Inferior parietal cortex (tissue), 1 donor: ENCODE measurements around the gene SLIT3.
"Not testable (repeated sequence)": the region's sequence is repeated elsewhere in the genome, so short reads cannot be mapped to it uniquely, and the experiment has no call there.

ENCODE experiments used
- DNase-seq: peaks from one replicate; pipeline ENCODE4 v3.0.0-alpha.2; 2016; ENCODE audit errors: extremely low spot score

Gene SLIT3

DNA sequence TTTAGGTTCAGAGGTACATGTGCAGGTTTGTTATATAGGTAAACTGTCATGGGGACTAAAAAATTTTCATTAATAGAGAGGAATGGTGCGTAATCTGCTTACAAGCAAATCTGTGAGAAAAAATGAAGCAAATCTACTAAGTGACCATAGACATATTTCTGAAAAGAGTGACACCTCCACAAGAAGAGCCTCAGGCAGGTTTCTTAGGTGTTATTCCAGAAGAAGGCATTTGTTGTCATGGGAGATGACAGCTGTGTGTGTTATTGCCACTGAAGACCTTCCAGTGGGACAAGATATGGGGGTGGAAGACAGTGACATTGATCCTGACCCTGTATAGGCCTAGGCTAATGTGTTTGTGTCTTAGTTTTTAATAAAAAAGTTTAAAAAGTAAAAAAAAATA, 652.9 kb downstream of the SLIT3 start:
- no peak for DNase-seq

DNA sequence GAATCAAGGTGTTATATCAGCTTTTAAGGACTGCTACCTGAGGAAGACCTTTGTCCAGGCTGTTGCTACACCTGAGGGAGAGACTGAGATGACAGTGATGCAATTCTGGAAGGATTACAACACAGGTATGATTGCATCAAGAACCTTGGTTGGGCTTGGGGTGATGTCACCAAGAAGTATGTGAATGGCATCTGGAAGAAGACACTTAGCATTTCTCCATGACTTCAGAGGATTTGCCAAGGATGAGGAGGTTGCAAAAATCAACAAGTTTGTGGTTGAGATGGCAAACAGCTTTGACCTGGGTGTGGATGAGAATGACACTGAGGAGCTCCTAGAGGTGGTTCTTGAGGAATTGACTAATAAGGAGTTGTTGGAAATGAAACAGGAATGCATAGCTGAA, 653.9 kb downstream of the SLIT3 start:
- DNase-seq: no peak

DNA sequence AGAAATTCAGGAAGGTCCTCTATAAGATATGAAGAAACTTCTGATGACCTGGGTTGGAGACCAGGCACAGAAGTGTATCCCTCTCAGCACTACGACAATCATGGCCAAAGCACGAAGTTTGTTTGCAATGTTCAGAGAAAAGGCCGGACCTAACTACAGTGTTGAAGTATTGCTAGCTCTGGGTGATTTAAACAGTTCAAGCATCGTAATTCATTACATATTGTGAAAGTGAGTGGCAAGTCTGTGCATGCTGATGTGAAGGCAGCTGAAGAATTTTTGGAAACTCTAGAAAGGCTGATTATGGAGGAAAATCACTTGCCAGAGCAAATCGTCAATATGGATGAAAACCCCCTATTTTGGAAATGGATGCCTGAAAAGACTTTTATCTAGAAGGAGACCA, 654.6 kb downstream of the SLIT3 start:
- DNase-seq: no peak

DNA sequence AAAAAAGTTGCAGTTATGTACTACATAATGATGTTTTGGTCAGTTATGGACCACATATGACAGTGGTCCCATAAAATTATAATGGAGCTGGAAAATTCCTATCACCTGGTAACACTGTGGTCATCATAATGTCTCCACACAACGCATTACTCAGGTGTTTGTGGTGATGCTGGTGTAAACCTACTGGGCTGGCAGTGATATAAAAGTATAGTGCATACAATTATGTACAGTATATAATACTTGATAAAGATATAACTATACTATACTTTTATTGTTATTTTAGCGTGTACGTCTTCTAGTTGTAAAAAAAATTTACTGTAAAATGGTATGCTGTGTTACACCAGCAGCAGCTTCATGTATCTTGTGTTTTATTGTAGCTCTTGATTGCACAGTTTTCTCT, 655.7 kb downstream of the SLIT3 start:
- DNase-seq: no peak

DNA sequence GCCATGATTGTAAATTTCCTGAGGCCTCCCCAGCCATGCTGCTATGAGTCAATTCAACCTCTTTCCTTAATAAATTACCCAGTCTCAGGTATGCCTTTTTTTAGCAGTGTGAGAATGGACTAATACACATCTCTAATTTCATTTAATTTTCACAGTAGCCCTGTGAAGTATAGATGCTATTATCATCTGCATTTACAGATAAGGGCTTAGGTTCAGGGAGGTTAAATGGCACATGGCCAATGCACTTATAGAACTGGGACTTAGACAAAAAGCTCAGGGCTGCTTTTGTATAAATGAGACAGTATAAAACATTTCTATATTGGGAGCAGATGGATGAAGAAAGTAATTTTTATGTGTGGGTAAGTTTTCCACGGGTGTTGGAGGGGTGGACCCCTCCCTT, 658.9 kb downstream of the SLIT3 start:
- DNase-seq: no peak

DNA sequence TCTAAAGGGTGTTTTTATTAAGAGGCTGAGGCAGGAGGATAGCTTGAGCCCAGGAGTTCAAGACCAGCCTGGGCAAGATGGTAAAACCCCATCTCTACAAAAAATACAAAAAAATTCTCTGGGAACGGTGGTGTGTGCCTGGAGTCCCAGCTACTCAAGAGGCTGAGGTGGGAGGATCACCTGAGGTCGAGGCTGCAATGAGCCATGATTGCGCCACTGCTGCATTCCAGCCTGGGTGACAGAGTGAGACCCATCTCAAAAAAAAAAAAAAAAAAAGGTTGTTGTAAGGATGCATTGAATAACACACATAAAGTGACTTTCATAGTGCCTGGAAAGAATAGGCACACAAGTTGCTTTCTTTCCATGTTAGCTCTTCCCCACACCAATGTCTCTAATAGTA, 662.1 kb downstream of the SLIT3 start:
- not testable (repeated sequence) for DNase-seq

DNA sequence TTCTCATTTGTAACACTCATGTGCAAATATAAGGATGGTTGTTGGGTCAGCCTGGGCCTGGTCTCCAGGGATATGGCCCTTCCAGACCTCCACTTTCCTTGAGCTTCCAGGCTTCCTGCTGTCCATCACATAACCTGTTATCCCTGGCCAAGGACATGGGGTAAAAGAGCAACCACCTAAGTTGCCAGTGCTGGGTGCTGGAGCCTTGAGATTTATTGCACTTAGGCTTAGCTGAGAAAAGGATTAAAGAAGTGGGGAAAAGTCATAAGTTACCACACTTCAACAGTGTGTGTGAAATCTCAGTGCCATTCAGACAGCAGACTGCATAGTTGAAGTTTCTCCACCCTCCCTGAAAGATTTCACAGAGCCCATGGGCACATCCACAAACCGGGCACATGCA, 663.1 kb downstream of the SLIT3 start:
- DNase-seq: no peak

DNA sequence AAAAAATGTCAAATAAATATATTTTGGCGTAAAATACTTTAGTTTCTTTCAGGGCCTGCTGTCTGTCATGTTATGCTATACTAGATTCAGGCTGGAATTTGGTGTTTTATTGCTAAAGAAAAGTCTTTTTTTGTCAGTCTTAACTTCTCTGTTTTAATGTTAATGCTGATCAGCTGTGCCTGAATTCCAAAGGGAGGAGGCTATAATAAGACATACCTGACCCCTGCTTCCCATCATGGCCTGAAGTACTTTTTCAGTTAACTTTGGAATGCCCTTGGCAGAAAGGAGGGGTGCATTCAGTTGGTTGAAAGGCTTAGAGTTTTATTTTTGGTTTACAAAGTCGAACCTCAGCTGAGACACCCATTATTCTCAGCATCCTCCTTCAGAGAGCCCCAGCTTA, 663.7 kb downstream of the SLIT3 start:
- no peak for DNase-seq

DNA sequence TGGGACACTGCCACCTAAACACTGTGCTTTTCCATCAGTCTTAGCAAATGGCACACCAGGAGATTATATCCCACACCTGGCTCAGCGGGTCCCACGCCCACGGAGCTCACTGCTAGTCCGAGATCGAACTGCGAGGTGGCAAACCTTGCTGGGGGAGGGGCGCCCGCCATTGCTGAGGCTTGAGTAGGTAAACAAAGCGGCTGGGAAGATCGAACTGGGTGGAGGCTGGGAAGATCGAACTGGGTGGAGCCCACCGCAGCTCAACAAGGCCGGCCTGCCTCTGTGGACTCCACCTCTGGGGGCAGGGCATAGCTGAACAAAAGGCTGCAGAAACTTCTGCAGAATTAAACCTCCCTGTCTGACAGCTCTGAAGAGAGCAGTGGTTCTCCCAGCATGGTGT, 670.0 kb downstream of the SLIT3 start:
- DNase-seq: not testable (repeated sequence)

DNA sequence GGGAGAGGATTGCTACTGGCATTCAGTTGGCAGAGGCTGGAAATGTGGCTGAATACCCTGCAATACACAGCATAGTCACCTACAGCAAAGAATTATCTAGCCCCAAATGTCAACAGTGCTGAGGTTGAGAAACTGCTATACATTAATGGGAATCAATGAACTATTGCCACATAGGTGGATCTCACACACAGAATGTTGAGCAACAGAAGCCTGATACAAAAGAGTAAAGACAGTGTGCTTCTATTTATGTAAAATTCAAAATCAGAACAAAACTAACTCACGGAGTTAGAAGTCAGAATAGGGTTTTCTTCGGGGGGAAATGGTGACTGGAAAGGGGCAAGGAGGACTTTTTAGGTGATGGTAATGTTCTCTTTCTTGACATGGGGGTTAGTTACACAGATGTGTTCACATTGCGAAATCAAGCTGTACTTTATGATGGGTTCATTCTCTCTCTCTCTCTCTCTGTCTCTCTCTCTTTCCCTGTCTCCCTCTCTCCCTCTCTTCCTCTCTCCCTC, 676.0 kb downstream of the SLIT3 start:
- DNase-seq: no peak

DNA sequence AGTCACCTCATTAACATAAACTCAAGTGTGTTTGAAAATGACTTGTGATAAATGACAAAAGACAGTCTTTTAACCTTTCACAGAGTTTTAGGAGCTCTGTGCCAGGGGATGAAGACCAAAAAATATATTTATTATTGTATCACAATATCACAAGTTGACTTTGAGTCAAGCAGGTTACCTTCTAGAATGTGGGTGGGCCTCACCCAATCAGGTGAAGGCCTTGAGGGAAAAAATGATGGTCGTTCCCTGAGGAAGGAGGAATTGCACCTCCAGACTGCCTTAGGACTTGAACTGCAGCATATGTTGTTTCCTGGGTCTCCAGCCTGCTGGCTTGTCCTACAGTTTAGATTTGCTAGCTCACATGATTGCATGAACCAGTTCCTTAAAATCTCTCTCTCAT, 680.1 kb downstream of the SLIT3 start:
- no peak for DNase-seq

DNA sequence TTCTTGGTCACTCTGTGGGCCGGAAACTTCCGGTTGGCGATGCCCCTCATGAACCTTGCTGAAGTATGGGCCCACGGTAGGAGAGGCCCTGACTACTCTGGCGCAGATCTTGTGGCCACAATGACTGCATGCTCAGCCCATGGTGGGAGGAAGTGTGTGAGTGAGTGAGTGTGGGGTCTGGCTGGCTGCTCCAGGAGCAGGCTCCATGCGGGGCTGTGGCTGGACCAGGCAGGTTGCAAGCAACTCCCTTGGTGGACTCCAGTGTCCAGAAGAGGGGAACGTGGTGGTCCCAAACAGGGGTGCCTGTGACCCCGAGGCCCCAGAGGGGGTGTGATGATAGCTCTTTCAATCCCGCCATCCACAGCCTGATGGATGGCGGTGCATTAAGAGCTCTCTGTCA, 686.3 kb downstream of the SLIT3 start:
- no peak for DNase-seq

DNA sequence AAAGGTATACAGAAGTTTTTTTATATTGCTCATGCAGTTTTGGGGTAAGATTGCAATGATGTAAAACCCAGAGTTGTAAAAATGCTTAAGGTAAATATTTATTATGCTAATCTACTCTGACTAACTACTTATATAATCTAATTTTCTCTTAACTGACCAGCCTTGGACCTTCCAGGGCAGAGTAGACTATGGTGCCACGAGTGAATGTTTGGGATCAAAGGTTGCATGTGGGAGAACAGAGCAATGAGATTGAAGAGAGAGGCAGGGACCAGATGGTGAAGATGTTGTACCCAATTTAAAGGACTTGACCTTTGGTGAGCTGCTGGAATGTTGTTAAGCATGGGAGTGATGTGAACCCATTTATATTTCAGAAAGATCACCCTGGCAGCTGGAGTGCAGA, 686.9 kb downstream of the SLIT3 start:
- no peak for DNase-seq

DNA sequence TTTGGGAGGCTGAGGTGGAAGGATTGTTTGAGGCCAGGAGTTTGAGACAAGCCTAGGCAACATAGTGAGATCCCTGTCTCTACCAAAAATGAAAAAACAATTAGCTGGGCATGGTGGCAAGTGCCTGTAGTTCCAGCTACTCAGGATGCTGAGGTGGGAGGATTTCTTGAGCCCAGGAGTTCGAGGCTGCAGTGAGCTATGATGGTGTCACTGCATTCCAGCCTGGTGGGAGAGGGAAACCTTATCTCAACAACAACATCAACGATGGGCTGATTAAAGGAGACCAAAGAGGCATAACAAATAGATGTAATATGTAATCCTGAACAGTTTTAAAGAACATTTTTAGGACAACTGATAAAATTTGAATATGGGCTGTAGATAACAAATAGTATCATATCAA, 687.5 kb downstream of the SLIT3 start:
- DNase-seq: no peak

DNA sequence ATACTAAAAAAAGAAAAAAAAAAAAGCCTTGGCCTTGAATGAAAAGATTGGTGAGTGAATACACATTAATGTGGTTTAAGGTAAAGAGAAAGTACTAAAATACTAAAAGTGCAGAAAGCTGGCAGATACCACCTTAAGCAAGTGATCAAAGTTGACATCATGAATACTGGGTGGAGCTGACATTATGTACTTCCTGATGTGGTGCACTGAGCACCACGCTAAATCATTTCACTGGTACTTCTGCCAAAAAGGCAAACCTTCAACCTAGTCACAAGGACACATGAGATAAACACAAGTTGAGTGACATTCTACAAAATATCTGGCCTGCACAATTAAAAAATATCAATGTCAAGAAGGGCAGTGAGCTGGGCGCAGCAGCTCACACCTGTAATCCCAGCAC, 687.9 kb downstream of the SLIT3 start:
- DNase-seq: no peak

DNA sequence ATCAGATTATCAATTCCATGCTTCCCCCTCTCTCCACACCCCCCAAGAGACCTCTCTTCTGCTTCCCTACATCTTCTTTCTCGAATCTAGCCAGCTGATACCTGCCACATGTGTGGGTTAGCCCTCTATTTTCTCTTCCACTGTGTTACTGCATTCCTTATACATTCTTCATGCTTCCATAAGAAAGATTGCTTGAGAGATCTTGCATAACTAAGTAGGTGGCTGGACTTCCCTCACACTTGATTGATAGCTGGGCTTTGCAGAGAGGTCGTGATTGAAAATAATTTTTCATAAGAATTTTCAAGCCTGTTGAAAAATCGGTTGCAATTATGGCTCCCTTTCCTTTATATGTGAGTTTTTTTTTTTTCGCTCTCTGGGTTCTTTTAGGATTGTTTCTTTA, 688.8 kb downstream of the SLIT3 start:
- no peak for DNase-seq
